PFSK-1 (cell line): ENCODE data around the gene NATD1. TPM values are rescaled to one million over a fixed set of nuclear protein-coding genes. Genes with fewer than 3 reads are reported as not detected.
A peak's percentile ranks its signal among the peaks of the same experiment; 100 is the strongest.

Experiments
- FOXP2 ChIP-seq: optimal IDR thresholded peaks from 2 replicates; pipeline ENCODE3; 2011; ENCODE audit warnings: borderline replicate concordance, control low read depth, inconsistent platforms; ENCODE audit not compliant: insufficient read depth; ENCODE audit errors: extremely low read length, extremely low read depth
- POLR2AphosphoS5 ChIP-seq: IDR thresholded peaks from 2 replicates; pipeline ENCODE4 v1.6.1; 2012; ENCODE audit warnings: low read depth, mild to moderate bottlenecking, control low read depth, low read length, moderate library complexity
- SIN3A ChIP-seq: IDR thresholded peaks from 2 replicates; pipeline ENCODE4 v1.6.1; 2012; ENCODE audit warnings: mild to moderate bottlenecking, low read length, moderate library complexity, borderline replicate concordance; ENCODE audit not compliant: insufficient read depth
- TAF1 ChIP-seq: IDR thresholded peaks from 2 replicates; pipeline ENCODE4 v1.6.1; 2012; ENCODE audit warnings: low read length, control low read depth, borderline replicate concordance; ENCODE audit not compliant: insufficient read depth
- polyA plus RNA-seq: library from polyadenylated mRNA; unstranded; fragments of >200 nt; gene quantifications from one replicate; pipeline ENCODE4 v1.2.1, GENCODE V29; 2012; ENCODE audit warnings: low read depth, missing spikeins; ENCODE audit not compliant: insufficient read length
- TF ChIP-seq, protein P1 (sequence below), 2 experiments: IDR thresholded peaks; 2 replicates each; pipeline versions ENCODE4 v1.6.1 to v1.8.0; 2011 to 2012; ENCODE audit warnings: low read depth in 2 of 2, low read length in 2 of 2, control low read depth in 1 of 2, inconsistent platforms in 1 of 2, mild to moderate bottlenecking in 1 of 2, moderate library complexity in 1 of 2; ENCODE audit not compliant: insufficient read depth in 1 of 2

Gene NATD1, protein sequence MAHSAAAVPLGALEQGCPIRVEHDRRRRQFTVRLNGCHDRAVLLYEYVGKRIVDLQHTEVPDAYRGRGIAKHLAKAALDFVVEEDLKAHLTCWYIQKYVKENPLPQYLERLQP
- polyA plus RNA-seq: 30.7 TPM

DNA sequence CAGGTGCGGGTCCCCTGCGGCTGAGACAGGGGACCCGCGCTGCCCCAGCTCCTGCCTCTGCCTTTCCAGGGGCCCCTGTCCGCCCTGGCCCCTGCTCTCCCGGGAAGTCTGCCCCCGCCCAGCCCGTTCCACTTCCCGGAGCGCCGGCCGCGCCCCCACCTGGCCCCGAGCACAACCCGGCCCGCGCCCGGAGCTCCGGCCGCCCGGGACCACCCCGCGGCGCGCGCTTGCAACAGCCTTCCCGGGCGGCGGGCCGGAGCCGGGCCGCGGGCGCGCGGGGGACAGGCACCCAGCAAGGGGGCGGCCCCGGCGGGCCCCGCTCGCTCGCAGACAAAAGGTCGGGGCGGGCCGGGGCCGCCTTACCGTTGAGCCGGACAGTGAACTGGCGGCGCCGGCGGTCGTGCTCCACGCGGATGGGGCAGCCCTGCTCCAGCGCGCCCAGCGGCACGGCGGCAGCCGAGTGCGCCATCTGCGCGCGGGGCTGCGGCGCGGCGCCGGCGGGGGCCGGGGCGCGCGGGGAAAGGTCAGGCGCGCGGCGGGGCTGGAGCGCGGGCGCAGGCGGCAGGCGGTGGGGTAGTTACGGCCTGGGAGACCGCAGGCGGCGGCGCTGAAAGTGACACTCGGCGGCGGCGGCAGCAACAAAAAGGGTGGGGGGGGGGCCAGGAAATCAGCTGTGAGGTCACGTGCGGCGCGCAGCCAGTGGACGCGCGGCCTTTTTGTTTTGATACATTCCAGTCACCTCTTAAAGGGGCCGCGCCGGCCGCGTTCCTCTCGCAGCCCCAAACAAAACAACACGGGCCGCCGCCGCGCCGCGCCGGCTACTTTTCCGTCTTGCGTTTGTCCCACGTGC lies at the start of gene NATD1:
TSS of gene NATD1 (minus strand) at position 615 of the 850 bp plus-strand sequence. CDS start at position 469, 146 bp downstream.
- TF ChIP-seq TAF1 (no peak), POLR2AphosphoS5 (no peak), FOXP2 (peak; percentile 40), SIN3A (peak; percentile 94)
- TF ChIP-seq, protein P1, sequence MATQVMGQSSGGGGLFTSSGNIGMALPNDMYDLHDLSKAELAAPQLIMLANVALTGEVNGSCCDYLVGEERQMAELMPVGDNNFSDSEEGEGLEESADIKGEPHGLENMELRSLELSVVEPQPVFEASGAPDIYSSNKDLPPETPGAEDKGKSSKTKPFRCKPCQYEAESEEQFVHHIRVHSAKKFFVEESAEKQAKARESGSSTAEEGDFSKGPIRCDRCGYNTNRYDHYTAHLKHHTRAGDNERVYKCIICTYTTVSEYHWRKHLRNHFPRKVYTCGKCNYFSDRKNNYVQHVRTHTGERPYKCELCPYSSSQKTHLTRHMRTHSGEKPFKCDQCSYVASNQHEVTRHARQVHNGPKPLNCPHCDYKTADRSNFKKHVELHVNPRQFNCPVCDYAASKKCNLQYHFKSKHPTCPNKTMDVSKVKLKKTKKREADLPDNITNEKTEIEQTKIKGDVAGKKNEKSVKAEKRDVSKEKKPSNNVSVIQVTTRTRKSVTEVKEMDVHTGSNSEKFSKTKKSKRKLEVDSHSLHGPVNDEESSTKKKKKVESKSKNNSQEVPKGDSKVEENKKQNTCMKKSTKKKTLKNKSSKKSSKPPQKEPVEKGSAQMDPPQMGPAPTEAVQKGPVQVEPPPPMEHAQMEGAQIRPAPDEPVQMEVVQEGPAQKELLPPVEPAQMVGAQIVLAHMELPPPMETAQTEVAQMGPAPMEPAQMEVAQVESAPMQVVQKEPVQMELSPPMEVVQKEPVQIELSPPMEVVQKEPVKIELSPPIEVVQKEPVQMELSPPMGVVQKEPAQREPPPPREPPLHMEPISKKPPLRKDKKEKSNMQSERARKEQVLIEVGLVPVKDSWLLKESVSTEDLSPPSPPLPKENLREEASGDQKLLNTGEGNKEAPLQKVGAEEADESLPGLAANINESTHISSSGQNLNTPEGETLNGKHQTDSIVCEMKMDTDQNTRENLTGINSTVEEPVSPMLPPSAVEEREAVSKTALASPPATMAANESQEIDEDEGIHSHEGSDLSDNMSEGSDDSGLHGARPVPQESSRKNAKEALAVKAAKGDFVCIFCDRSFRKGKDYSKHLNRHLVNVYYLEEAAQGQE (IDR thresholded peaks at IDR 0.05; ENCODE audit: insufficient read depth in 1 of 2, low read depth in 2 of 2, low read length in 2 of 2): no peak

DNA sequence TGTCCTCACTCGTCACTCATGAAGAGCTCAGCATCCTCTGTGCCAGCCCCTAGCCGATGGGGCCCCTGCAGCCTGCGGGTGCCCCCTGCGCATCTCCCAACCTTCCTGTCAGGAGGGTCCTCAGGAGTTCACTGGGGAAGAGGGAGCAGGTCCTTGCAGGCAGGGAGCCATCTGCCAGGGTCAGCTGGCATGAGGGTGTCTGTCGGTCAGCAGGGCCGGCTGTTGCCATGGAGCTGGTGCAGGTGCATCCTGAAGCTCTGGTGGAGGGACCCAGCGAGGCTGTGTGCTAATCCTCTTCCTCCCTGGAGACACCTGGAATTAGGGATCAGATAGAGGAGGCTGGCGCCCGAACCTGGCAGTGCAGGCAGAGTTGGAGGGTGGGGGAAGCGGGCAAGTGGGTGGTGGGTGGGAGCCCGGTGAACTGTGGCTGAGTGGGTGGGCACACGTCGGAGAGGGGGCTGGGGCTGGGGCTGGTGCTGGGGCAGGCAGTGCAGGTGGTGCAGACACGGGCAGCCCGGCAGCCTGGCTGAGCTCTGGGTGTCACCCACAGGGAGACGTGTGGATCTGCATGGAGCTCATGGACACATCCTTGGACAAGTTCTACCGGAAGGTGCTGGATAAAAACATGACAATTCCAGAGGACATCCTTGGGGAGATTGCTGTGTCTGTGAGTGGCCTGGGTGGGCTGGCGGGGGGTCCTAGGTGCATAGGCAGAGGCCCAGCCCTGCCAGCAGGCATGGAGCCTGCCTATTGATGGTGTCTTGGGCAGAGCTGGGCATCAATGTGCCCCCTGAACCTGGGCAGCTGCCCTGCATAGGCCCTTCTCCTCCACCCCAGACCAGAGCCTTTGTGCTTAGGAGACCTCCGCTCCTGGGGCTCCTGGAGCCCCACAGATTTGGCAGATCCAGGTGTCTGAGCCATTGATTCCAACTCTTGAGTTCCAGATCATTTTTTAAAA lies 48.7 kb upstream of the NATD1 start:
- TF ChIP-seq, protein P1 (IDR thresholded peaks at IDR 0.05; ENCODE audit: insufficient read depth in 1 of 2, low read depth in 2 of 2, low read length in 2 of 2): no peak
- no peak for TF ChIP-seq SIN3A
- TF ChIP-seq POLR2AphosphoS5: no peak
- TF ChIP-seq FOXP2: no peak

DNA sequence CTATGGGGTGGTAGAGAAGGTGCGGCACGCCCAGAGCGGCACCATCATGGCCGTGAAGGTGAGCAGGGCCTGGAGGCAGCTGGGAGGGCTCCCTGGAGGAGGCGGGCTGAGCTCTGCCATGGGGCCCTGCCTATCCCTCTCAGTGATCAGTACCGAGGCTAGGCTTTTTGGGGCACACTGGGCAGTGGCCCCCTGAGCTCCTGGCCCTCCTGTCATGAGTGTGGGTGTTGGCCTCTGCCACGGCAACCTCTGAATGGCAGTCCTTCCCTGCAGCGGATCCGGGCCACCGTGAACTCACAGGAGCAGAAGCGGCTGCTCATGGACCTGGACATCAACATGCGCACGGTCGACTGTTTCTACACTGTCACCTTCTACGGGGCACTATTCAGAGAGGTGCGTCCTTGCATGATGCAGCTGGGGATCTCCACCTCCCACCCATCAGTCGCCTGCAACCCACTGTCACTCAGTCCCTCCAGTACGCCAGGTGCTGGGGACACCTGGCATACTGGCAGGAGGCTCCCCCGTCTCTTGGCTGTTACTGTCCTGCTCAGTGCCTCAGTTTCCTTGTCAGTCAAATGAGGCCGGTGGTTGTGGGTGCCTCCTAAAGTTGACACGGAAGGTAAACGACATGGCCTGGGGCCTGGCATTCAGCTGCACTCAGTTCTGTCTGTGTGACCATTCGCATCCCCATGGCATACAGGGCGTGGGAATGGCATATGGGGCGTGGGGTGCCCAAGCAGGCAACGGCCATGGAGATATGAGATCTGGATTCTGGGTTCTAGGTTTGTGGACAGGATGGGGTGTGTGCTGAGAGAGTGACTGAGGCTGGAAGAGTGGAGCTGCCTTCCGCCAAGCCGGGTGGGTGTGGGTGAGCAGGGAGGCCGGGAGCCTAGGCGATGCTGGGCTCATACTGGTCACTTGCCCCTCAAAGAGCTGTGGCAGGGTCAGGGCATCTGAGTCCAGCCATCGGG lies 47.7 kb upstream of the NATD1 start:
- TF ChIP-seq FOXP2 (no peak), POLR2AphosphoS5 (no peak), SIN3A (no peak), TAF1 (no peak)
- TF ChIP-seq, protein P1 (IDR thresholded peaks at IDR 0.05; ENCODE audit: insufficient read depth in 1 of 2, low read depth in 2 of 2, low read length in 2 of 2): no peak

DNA sequence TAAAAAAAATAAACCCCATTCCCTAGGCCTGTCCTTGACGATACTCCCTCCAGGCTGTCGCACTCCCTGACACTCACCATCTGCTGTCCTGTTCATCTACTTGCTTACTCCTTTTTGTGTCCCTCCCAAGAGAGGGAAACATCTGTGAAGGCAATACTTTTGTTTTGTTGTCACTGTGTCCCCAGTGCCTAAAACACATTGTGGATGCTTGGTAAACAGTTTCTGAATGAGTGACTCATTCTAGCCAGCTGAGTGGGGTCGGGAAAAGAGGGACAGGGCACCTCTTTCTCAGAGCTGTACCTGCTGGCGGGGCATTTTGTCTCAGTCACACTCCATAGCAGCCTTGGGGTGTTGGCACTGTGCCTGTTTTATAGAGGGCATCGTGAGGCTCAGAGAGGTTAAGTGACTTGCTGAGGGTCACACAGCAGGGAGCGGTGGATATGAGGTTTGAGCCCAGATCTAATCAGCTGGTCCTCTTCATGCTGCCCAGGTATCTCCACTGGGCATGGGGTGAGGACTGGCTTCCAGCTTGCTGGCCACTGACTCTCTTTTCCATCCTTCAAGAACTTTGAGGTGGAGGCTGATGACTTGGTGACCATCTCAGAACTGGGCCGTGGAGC lies 46.9 kb upstream of the NATD1 start:
- TF ChIP-seq SIN3A (no peak), POLR2AphosphoS5 (no peak), FOXP2 (no peak), TAF1 (no peak)
- TF ChIP-seq, protein P1 (IDR thresholded peaks at IDR 0.05; ENCODE audit: insufficient read depth in 1 of 2, low read depth in 2 of 2, low read length in 2 of 2): no peak
